PFSK-1 (cell line): ENCODE measurements around the gene THRB.

Experiments
- POLR2AphosphoS5 ChIP-seq: IDR thresholded peaks from 2 replicates; pipeline ENCODE4 v1.6.1; 2012; ENCODE audit warnings: low read depth, mild to moderate bottlenecking, control low read depth, low read length, moderate library complexity
- REST ChIP-seq, 2 experiments: IDR thresholded peaks; 2 replicates each; pipeline versions ENCODE4 v1.6.1 to v1.8.0; 2011 to 2012; ENCODE audit warnings: low read depth in 2 of 2, low read length in 2 of 2, control low read depth in 1 of 2, inconsistent platforms in 1 of 2, mild to moderate bottlenecking in 1 of 2, moderate library complexity in 1 of 2; ENCODE audit not compliant: insufficient read depth in 1 of 2
- TAF1 ChIP-seq: IDR thresholded peaks from 2 replicates; pipeline ENCODE4 v1.6.1; 2012; ENCODE audit warnings: low read length, control low read depth, borderline replicate concordance; ENCODE audit not compliant: insufficient read depth

GRCh38 chr3:24378313-24378712 is 116.3 kb downstream of the THRB start:
- TF ChIP-seq TAF1: no peak
- no peak for TF ChIP-seq POLR2AphosphoS5
- no peak for TF ChIP-seq REST (IDR thresholded peaks at IDR 0.05; ENCODE audit: insufficient read depth in 1 of 2, low read depth in 2 of 2, low read length in 2 of 2)
